GM18505 (cell line): ENCODE data around the gene PCDHGA12.
"Not testable (repeated sequence)": the region's sequence is repeated elsewhere in the genome, so short reads cannot be mapped to it uniquely, and the experiment has no call there.

Experiments
- ATAC-seq: cut with Tn5 transposase; IDR thresholded peaks from one replicate; pipeline ENCODE4 v1.9.1; 2021; ENCODE audit not compliant: unreplicated experiment
- POLR2A ChIP-seq: IDR thresholded peaks from 4 replicates; pipeline ENCODE4 v1.6.1; 2011; ENCODE audit warnings: borderline replicate concordance; ENCODE audit not compliant: insufficient read depth, insufficient read length; ENCODE audit errors: extremely low read depth

Gene PCDHGA12

DNA sequence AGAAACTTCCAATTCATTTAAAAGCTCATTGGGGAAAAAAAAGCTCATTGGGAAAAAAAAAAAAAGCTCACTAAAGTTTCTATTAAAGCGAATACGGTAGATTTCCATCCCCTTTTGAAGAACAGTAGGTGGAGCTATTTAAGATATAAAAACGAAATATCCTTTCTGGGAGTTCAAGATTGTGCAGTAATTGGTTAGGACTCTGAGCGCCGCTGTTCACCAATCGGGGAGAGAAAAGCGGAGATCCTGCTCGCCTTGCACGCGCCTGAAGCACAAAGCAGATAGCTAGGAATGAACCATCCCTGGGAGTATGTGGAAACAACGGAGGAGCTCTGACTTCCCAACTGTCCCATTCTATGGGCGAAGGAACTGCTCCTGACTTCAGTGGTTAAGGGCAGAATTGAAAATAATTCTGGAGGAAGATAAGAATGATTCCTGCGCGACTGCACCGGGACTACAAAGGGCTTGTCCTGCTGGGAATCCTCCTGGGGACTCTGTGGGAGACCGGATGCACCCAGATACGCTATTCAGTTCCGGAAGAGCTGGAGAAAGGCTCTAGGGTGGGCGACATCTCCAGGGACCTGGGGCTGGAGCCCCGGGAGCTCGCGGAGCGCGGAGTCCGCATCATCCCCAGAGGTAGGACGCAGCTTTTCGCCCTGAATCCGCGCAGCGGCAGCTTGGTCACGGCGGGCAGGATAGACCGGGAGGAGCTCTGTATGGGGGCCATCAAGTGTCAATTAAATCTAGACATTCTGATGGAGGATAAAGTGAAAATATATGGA lies at the start of gene PCDHGA12:
TSS of gene PCDHGA12 (plus strand) at position 176 of the 782 bp plus-strand sequence. CDS start at position 429, 253 bp downstream.
- ATAC-seq: peak; percentile 92
- no peak for TF ChIP-seq POLR2A

DNA sequence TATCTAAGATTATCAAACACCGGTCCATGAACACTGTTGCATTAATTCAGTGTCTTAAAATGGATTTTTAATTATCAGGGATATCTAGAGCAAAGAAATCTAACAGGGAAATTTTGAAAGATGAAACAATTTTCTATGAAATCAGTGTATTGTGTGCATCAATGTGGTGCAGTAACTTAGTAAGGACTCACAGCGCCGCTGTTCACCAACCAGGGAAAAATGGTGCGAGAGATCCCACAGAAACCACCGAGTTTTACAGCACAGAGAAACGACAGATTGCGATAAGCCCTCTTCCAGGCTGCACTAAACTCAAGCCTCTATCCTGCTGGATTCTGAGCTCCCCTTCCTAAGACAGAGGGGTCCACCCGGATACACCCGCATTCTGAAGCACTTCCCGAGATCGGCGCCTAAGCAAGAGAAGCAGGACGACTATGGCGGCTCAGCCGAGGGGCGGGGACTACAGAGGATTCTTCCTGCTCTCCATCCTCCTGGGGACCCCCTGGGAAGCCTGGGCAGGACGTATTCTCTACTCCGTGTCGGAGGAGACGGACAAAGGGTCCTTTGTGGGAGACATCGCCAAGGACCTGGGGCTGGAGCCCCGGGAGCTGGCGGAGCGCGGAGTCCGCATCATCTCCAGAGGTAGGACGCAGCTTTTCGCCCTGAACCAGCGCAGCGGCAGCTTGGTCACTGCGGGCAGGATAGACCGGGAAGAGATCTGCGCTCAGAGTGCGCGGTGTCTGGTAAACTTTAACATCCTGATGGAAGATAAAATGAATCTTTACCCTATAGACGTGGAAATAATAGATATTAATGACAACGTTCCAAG lies 47.6 kb upstream of the PCDHGA12 start, which contains the start of gene PCDHGA7:
TSS of gene PCDHGA7 (plus strand) at position 274 of the 826 bp plus-strand sequence. CDS start at position 432, 158 bp downstream.
- no peak for TF ChIP-seq POLR2A
- no peak for ATAC-seq

DNA sequence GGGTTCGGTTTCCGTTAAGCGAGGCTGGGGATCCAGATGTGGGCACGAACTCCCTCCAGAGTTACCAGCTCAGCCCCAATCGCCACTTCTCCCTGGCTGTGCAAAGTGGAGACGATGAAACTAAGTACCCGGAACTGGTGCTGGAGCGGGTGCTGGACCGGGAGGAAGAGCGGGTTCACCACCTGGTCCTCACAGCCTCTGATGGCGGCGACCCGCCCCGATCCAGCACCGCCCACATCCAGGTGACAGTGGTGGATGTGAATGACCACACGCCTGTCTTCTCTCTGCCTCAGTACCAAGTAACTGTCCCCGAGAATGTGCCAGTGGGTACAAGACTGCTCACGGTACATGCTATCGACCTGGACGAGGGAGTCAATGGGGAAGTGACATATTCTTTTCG lies 47.0 kb upstream of the PCDHGA12 start:
- TF ChIP-seq POLR2A: no peak
- ATAC-seq: no peak

DNA sequence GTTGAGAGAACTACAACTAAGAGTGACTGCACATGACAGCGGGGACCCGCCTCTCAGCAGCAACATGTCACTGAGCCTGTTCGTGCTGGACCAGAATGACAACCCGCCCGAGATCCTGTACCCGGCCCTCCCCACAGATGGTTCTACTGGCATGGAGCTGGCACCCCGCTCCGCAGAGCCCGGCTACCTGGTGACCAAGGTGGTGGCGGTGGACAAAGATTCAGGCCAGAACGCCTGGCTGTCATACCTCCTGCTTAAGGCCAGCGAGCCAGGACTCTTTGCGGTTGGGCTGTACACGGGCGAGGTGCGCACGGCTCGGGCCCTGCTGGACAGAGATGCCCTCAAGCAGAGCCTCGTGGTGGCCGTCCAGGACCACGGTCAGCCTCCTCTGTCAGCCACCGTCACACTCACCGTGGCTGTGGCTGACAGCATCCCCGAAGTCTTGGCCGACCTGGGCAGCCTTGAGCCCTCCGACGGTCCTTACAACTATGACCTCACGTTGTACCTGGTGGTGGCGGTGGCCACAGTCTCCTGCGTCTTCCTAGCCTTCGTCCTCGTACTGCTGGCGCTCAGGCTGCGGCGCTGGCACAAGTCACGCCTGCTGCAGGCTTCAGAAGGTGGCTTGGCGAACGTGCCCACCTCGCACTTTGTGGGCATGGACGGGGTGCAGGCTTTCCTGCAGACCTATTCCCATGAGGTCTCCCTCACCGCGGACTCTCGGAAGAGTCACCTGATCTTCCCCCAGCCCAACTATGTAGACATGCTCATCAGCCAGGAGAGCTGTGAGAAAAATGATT lies 45.6 kb upstream of the PCDHGA12 start:
- no peak for ATAC-seq
- TF ChIP-seq POLR2A: no peak

DNA sequence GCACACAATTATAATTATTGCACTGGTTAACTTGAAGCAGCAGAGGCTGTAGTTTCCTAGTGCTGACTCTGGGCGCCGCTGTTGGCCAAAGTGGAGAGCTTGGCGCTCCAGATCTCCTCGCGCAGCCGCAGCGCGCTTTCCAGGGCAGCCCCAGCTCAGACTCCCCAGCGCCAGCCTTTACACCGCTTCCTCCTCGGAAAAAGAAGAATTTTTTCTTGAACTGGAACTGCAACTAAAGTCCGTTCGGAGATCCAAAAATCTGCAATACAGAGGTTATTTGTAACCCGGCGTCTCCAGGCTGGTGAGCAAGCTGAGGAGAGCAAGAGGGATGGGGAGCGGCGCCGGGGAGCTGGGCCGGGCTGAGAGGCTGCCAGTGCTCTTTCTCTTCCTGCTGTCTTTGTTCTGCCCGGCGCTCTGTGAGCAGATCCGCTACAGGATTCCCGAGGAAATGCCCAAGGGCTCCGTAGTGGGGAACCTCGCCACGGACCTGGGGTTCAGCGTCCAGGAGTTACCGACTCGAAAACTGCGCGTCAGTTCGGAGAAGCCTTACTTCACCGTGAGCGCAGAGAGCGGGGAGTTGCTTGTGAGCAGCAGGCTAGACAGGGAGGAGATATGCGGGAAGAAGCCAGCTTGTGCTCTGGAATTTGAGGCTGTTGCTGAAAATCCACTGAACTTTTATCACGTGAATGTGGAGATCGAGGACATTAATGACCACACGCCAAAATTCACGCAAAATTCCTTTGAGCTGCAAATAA lies 42.6 kb upstream of the PCDHGA12 start, which contains the start of gene PCDHGB4:
TSS of gene PCDHGB4 (plus strand) at position 142 of the 755 bp plus-strand sequence. CDS start at position 329, 187 bp downstream.
- not testable (repeated sequence) for ATAC-seq

DNA sequence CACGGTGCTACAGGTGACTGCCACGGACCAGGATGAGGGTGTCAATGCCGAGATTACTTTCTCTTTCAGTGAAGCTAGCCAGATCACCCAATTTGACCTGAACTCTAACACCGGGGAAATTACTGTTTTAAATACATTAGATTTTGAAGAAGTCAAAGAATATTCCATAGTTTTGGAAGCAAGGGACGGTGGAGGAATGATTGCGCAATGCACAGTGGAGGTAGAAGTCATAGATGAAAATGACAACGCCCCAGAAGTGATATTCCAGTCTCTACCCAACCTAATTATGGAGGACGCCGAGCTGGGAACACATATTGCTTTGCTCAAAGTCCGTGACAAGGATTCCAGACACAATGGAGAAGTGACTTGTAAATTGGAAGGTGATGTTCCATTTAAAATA lies 41.6 kb upstream of the PCDHGA12 start:
- no peak for TF ChIP-seq POLR2A
- no peak for ATAC-seq

DNA sequence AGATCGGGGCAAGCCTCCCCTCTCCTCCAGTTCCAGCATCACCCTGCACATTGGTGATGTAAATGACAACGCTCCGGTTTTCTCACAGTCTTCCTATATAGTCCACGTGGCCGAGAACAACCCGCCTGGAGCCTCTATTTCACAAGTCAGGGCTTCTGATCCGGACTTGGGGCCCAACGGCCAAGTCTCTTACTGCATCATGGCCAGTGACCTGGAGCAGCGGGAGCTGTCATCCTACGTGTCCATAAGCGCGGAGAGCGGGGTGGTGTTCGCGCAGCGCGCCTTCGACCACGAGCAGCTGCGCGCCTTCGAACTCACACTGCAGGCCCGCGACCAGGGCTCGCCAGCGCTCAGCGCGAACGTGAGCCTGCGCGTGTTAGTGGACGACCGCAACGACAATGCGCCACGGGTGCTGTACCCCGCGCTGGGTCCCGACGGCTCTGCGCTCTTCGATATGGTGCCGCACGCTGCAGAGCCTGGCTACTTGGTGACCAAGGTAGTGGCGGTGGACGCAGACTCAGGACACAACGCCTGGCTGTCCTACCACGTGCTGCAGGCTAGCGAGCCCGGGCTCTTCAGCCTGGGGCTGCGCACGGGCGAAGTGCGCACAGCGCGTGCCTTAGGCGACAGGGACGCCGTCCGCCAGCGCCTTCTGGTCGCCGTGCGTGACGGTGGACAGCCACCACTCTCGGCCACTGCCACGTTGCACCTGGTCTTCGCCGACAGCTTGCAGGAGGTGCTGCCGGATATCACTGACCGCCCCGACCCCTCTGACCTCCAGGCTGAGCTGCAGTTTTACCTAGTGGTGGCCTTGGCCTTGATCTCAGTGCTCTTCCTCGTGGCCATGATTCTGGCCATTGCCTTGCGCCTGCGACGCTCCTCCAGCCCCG lies 40.9 kb upstream of the PCDHGA12 start:
- no peak for ATAC-seq
- TF ChIP-seq POLR2A: no peak

DNA sequence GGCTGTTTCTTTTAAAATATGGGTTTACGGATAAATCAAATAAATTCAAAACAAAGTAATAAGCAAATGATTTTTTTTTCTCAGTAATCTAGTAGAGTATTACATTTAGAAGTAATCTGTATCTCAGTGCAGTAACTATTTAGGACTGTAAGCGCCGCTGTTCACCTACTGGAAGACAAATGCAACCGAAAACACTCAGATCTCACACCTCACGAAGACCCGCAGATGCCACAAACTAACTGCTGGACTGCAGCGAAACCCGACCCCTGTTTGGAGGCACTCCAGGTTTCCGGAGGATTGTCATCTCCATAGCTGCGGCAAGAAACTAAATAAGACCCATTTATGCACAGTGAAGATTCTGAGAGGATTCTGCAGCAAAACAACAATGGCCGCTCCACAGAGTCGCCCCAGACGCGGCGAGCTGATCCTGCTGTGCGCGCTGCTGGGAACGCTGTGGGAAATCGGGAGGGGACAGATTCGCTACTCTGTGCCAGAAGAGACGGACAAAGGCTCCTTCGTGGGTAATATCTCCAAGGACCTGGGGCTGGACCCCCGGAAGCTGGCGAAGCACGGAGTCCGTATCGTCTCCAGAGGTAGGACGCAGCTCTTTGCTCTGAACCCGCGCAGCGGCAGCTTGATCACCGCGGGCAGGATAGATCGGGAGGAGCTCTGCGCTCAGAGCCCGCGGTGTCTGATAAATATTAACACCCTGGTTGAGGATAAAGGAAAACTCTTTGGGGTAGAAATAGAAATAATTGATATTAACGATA lies 37.7 kb upstream of the PCDHGA12 start, which contains the start of gene PCDHGA8:
TSS of gene PCDHGA8 (plus strand) at position 205 of the 770 bp plus-strand sequence. CDS start at position 386, 181 bp downstream.
- no peak for ATAC-seq
- no peak for TF ChIP-seq POLR2A

DNA sequence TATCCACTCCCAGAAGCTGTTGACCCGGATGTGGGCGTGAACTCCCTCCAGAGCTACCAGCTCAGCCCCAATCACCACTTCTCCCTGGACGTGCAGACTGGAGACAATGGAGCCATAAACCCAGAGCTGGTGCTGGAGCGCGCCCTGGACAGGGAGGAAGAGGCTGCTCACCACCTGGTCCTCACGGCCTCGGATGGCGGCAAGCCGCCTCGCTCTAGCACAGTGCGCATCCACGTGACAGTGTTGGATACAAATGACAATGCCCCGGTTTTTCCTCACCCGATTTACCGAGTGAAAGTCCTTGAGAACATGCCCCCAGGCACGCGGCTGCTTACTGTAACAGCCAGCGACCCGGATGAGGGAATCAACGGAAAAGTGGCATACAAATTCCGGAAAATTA lies 37.0 kb upstream of the PCDHGA12 start:
- TF ChIP-seq POLR2A: no peak
- no peak for ATAC-seq

DNA sequence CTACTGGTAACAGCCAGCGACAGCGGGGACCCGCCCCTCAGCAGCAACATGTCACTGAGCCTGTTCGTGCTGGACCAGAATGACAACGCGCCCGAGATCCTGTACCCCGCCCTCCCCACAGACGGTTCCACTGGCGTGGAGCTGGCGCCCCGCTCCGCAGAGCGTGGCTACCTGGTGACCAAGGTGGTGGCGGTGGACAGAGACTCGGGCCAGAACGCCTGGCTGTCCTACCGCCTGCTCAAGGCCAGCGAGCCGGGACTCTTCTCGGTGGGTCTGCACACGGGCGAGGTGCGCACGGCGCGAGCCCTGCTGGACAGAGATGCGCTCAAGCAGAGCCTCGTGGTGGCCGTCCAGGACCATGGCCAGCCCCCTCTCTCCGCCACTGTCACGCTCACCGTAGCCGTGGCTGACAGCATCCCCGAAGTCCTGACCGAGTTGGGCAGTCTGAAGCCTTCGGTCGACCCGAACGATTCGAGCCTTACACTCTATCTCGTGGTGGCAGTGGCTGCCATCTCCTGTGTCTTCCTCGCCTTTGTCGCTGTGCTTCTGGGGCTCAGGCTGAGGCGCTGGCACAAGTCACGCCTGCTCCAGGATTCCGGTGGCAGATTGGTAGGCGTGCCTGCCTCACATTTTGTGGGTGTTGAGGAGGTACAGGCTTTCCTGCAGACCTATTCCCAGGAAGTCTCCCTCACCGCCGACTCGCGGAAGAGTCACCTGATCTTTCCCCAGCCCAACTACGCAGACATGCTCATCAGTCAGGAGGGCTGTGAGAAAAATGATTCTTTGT lies 35.7 kb upstream of the PCDHGA12 start:
- ATAC-seq: not testable (repeated sequence)

DNA sequence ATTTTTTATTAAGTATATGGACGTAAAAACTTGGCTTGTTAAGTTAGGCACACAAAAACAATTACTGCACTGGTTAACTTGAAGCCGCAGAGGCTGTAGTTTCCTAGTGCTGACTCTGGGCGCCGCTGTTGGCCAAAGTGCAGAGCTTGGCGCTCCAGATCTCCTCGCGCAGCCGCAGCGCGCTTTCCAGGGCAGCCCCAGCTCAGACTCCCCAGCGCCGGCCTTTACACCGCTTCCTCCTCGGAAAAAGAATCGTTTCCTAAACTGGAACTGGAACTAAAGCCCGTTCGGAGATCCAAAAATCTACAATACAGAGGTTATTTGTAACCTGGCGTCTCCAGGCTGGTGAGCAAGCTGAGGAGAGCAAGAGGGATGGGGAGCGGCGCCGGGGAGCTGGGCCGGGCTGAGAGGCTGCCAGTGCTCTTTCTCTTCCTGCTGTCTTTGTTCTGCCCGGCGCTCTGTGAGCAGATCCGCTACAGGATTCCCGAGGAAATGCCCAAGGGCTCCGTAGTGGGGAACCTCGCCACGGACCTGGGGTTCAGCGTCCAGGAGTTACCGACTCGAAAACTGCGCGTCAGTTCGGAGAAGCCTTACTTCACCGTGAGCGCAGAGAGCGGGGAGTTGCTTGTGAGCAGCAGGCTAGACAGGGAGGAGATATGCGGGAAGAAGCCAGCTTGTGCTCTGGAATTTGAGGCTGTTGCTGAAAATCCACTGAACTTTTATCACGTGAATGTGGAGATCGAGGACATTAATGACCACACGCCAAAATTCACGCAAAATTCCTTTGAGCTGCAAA lies 32.4 kb upstream of the PCDHGA12 start, which contains the start of gene PCDHGB5:
TSS of gene PCDHGB5 (plus strand) at position 192 of the 796 bp plus-strand sequence. CDS start at position 373, 181 bp downstream.
- ATAC-seq: peak; percentile 85
